ENCODE data around the gene MED16.
A peak's percentile ranks its signal among the peaks of the same experiment; 100 is the strongest.

Gene MED16

DNA sequence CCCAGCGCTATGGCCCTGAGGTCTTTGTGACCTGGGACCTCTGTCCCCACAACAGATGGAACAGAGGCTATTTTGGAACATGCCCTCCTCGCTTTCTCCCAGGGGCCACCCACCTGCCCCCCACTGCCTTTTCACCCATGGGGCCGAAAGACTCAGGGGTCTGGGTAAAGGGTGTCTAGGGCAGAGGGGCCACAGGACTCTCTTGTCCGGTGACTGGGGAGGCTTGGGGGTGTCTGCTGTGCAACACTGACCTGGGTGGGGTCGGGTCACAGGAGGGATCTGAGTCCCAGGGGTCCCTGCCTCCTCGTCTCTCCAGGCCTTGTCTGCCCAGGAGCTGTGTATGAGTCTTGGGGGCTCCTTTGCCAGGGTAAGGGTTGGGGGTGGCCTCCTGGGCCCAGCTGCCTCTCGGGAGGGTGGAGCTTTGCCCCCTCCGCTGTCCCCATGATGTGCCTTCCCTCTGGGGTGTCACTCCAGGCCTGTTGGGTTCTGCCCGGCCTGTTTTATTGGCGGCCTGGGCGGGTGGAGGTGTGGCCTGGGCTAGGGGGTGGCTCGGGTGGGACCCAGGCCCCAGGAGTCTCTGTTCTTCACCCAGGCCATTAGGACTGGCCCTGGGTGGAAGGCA, 34.9 kb upstream of the MED16 start:
- H3K4me3 ChIP-seq (ENCODE audit: low read depth, low read length) = no peak overlapping the region

DNA sequence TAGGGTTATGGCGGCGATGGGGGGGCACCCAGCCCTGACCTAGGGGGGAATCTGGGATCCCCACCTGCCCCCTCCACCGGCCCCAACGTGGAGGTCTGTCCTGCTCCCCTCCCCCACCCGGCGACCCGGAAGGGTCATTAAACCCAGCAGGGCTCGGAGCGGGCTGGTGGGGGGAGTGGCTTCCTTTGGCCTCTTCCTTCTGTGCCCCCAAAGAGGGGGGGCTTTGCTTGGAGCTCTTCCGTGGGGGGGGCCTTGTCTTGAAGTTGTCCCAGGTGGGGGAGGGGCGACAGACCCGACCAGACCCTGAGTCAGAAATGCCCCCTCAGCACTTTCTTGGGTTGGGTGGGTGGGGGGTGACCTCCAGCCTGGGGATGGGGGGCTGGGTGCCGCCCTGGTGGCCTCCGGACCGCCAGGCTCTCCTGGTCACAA, 34.4 kb upstream of the MED16 start:
- H3K4me3 ChIP-seq (ENCODE audit: low read depth, low read length) = no peak overlapping the region

DNA sequence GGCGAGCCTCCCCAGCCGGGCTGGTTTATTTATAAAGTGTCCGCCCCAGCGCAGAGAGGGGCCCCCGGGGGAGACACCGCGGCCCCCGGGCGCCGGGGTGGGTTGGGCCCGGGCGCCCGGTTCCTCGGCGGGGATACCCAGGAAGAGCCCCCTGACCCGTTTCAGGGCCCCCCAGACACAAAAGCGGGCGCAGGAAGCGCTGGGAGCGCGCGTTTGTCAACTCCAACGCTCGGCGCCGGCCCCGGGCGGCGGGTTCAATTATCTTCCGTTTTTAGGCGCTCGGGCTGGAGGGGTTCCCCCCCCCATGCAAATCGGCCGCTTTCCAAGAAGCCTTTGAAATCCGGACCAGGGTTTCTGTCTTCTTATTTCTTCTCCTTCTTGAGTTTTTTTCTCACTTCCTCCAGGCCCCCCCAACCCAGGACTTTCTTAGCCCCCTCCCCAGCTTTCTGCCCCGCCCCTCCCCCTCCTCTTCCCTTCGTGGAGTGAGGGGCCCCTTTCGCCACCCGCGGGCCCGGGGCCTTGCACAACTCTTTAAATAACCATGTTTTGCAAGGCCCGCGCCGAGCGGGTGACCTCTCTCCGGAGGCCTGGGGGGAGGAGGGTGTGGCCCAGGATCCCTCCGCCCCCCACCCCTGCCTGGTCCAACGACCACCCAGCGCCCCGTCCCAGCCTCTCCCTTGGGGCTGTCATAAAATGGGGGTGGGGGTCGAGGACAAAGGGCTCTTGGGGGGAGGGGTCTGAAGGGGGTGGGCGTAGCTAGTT, 33.8 kb upstream of the MED16 start:
- H3K4me3 ChIP-seq (ENCODE audit: low read depth, low read length) = peak overlapping the region; percentile 78

DNA sequence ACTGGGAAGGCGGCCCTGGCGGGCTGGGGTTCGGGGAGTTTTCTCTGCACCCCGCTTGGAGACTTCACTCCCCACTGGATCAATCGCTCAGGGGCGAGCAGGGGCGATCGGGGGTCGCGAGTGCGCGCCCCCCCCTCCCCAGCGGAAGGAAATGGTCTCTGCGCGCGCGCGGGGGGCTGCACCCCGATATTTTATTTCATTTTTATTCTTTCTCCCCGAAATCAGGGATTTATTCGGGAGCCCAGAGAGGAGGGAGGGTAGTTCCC, 33.3 kb upstream of the MED16 start:
- H3K4me3 ChIP-seq (ENCODE audit: low read depth, low read length) = peak overlapping the region; percentile 78

DNA sequence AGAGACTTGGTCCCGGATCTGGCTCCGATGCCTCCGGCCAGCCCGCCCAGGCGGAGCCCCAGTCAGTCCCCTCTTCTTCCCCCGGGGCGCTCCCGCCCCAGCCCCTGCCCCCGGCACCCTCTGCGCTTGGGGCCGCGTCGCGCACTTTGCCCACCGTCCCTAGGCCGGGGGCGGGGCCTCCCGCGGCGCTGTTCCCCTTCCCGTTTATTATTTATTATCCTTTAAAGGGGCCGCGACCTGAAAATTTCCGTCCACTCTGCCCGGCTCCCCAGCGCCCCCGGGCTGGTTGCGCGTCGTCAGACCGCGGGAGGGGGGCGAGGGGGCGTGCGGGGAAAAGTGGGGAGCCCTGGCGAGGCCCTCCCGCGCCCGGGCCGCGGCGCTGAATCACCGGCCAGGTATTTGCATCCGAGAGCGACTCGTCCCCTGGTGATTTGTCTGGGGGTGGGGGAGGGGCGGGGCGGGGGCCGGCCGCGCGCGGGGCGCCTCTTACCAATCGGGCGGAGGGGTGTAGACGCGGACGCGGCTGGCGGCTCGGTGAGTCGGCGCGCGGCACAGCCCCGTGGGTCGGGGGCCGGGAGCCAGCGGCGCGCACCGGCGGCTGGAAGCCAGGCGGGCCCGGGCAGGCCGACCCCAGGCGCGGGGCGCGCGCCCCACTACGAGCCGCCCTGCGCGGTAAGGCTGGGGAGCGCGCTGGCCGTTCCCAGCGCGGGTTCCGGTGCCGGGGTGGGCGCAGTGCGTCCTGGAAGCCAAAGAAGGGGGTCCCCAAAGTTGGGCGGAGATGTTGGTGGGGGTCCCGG, 32.7 kb upstream of the MED16 start, which contains the start of gene ARID3A:
Gene ARID3A, plus strand, starts transcription at position 510 of the 797 bp plus-strand sequence. CDS start 3,494 bp downstream, outside the sequence.
- peak within 1 kb of the TSS; percentile 78 for H3K4me3 ChIP-seq (ENCODE audit: low read depth, low read length)

DNA sequence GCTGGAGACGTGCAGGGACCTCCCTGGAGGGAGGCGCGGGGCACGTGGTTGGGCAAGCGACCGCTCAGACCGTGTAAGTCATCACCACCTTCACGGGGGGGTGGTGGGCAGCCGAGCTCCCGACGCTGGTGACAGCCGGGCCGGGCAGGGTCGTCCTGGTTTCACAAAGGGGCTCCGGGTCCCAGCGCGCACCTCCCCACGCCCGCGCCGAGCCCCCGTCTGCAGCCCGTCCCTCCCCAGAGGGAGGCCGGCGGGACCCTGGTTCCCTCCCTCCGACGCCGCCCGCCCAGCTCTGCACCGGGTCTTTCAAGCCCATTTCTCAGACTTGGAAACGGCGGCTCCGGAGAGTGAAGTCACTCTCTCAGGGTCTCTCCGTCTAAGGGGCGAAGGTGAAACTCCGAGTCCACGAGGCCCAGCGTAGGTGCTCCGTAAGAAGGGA, 32.1 kb upstream of the MED16 start:
- peak overlapping the region; percentile 78 for H3K4me3 ChIP-seq (ENCODE audit: low read depth, low read length)

DNA sequence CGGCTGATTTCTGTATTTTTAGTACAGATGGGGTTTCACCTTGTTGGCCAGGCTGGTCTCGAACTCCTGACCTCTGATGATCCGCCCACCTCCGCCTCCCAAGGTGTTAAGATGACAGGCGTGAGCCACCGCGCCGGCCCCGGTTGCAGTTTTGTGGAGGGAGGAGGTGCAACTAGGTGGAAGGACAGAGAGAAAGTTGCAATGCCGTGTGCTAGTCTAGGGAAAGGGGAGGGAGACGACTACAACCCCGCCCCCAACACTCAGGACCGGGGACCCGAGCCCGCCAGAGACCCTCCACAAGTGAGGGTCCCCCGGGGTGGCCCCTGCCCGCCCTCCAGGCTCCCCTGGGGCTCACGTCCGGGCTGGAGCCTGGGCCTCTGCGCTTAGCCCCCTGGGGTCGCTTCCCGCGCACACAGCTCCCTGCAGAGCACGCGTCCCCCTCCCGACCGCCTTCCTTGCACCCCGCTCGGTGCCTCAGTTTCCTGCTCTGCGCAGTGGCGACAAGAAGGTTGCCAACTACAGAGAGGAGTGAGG, 31.6 kb upstream of the MED16 start:
- peak overlapping the region; percentile 78 for H3K4me3 ChIP-seq (ENCODE audit: low read depth, low read length)

DNA sequence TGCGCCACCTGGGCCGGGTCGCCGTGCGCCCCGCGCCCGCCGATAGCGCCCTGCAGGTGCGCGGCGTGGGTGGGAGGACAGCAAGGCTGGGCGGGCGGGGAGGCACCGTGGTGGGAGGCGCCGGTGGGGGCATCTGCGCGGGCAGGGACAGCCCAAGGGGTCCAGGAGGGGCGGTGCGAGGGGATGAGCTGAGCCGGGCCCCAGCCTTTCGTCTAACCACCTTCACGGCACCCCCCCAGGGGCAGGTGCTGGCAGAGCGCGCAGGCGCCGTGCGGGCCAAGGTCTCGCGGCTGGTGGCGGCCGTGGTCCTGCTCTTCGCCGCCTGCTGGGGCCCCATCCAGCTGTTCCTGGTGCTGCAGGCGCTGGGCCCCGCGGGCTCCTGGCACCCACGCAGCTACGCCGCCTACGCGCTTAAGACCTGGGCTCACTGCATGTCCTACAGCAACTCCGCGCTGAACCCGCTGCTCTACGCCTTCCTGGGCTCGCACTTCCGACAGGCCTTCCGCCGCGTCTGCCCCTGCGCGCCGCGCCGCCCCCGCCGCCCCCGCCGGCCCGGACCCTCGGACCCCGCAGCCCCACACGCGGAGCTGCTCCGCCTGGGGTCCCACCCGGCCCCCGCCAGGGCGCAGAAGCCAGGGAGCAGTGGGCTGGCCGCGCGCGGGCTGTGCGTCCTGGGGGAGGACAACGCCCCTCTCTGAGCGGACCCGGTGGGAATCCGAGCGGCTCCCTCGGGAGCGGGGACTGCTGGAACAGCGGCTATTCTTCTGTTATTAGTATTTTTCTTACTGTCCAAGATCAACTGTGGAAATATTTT, 27.3 kb upstream of the MED16 start:
- peak overlapping the region; percentile 8 for H3K4me3 ChIP-seq (ENCODE audit: low read depth, low read length)

DNA sequence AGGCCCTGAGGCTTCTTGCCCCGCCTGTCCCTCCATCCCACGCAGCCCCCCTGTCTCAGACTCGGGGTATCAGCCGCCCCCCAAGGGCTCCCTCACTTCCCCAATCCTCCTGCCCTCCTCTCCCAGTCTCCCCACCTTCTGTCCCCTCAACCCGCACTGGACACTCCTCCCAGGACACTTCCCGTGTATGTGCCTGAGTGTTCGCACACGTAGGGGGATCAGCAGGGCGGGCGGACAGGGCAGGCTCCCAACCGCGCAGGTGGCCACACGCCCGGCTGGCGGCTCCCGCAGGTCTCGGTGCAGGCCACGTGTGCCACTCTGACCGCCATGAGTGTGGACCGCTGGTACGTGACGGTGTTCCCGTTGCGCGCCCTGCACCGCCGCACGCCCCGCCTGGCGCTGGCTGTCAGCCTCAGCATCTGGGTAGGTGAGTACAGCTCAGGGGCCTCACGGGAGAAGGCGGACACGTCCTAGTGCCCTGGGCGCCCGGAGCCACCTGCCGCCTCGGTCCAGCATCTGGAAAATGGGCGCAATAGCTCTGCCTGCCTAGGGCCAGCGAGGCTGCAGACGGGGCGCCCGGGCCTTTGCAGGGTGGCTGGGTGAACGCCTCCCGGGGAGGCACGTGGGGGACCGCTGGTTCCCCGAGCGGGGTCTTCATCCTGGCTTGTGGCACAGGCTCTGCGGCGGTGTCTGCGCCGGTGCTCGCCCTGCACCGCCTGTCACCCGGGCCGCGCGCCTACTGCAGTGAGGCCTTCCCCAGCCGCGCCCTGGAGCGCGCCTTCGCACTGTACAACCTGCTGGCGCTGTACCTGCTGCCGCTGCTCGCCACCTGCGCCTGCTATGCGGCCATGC, 26.4 kb upstream of the MED16 start:
- peak overlapping the region; percentile 8 for H3K4me3 ChIP-seq (ENCODE audit: low read depth, low read length)

DNA sequence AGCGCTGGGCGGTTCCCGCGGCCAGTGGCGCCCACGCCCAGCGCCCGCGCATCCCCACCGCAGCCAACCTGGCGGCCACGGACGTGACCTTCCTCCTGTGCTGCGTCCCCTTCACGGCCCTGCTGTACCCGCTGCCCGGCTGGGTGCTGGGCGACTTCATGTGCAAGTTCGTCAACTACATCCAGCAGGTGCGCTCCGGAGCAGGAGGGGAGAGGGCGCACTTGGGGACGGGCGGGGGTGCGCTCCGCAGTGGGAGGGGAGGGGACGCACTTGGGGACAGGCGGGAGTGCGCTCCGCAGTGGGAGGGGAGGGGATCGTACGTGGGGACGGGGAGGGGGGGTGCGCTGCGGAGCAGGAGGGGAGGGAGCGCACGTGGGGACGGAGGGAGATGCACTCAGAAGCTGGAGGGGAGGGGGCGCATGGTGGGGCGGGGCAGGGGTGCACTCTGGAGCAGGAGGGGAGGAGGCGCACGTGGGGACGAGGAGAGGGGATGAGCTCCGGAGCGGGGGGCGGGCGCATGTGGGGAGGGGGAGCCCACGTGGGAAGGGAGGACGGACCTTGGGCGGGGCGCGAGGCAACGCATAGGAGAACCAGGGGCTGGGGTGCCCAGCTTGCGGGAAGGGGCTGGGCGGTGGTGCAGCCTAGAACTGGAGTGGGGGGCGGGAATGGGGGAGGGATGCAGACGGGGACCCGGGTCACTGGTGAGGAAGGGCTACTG, 25.7 kb upstream of the MED16 start:
- H3K4me3 ChIP-seq (ENCODE audit: low read depth, low read length) = no peak overlapping the region

DNA sequence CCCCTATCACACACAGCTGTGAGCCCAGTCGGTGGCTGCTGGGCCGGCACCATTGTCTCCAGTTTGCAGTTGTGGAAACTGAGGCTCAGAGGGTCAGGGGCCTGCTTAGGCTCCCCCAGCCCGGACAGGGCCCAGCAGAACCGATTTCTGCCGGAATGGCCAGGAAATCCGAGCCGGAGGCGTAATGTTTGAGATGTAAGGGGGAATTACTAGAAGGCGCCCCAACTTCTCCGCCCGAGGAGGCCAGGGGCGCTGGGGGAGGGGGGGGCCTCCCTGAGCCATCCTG, 25.1 kb upstream of the MED16 start:
- H3K4me3 ChIP-seq (ENCODE audit: low read depth, low read length) = peak overlapping the region; percentile 14

DNA sequence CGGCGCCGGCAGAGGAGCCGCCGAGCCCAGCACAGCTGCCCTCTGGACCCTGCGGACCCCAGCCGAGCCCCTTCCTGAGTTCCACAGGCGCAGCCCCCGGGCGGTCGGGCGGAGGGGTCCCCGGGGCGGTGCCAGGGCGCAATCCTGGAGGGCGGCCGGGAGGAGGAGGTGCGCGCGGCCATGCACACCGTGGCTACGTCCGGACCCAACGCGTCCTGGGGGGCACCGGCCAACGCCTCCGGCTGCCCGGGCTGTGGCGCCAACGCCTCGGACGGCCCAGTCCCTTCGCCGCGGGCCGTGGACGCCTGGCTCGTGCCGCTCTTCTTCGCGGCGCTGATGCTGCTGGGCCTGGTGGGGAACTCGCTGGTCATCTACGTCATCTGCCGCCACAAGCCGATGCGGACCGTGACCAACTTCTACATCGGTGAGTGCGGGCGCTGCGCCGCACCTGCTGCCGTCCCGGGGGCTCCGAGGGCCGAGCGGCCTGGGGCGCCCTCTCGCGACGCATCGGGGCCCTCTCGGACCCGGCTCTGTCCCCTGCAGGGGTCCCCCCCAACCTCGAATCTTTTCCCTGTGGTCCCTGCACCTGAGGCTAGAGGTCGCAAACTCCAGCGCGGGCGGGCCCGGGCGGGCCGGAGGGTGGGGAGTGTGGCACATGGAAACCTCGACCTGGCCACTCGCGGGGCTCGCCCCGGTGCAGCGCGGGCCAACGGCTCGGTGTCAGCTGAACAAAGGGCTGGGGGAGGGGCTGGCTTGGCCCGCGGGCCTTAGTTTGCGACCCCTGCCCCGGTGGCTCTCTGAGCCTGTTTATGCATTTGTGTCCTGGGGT, 24.6 kb upstream of the MED16 start, which contains the start of gene KISS1R:
Gene KISS1R, plus strand, starts transcription at position 11 of the 829 bp plus-strand sequence. Its CDS starts 170 bp downstream, at position 181.
- H3K4me3 ChIP-seq (ENCODE audit: low read depth, low read length) = peak within 1 kb of the TSS; percentile 57

DNA sequence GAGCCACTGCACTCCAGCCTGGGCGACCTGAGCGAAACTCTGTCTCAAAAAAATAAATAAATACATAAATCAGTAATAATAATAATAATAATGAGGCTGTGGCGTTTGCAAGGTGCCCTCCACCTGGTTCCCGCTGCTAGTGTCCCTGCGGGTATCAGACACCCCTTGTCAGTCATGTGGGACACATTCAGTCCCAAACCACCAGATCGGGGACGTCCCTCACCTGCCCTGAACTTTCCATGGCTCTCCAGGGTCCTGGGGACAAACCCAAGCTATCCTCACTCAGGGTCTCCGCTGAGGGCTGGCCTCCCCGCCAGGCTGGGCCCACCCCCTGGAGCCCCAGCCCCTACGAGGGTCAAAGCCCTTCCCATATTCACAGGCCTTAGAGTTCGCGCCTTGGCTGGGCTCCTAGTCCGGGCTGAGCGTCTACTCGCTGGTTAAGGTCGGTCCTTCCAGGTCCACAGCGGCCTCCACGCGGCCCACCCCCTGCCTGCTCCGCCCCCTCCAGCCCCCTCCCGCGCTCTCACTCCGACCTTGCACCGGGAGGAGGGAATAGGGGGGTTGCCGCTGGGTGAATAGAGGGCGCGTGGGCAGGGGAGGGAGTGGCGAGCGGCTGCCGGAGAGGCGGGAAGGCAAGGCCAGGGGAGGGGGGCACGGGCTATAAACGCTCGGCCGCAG, 23.8 kb upstream of the MED16 start:
- peak overlapping the region; percentile 57 for H3K4me3 ChIP-seq (ENCODE audit: low read depth, low read length)

DNA sequence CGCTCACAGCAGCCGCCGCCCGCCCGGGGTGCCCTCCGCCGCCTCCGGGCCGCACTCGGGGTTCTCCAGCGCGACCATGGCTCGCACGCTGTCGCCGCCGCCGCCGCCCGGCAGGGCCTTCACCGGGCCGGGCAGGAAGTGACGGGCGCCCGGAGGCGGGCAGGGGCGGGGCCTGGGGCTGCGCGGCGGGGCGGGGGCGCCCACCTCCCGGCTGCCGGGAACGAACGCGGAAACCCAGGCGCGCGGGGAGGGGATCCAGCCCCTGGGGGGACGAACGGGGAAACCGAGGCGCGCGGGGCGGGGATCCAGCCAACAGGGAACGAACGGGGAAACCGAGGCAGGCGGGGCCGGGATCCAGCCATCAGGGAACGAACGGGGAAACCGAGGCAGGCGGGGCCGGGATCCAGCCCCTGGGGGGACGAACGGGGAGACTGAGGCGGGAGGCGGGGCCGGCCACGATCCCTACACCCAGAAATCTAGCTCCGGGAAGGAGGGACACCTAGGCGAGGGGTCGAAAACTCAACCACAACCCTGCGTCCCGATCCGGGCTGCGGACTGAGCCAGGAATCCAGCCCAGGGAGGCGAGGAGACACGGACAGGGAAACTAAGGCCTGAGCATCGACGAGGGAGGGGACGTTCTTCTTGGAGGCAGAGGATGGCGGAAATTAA, 20.2 kb upstream of the MED16 start, which contains the start of gene R3HDM4:
Gene R3HDM4, minus strand, starts transcription at position 140 of the 669 bp plus-strand sequence. Its CDS starts 62 bp downstream, at position 78.
- peak within 1 kb of the TSS; percentile 67 for H3K4me3 ChIP-seq (ENCODE audit: low read depth, low read length)

DNA sequence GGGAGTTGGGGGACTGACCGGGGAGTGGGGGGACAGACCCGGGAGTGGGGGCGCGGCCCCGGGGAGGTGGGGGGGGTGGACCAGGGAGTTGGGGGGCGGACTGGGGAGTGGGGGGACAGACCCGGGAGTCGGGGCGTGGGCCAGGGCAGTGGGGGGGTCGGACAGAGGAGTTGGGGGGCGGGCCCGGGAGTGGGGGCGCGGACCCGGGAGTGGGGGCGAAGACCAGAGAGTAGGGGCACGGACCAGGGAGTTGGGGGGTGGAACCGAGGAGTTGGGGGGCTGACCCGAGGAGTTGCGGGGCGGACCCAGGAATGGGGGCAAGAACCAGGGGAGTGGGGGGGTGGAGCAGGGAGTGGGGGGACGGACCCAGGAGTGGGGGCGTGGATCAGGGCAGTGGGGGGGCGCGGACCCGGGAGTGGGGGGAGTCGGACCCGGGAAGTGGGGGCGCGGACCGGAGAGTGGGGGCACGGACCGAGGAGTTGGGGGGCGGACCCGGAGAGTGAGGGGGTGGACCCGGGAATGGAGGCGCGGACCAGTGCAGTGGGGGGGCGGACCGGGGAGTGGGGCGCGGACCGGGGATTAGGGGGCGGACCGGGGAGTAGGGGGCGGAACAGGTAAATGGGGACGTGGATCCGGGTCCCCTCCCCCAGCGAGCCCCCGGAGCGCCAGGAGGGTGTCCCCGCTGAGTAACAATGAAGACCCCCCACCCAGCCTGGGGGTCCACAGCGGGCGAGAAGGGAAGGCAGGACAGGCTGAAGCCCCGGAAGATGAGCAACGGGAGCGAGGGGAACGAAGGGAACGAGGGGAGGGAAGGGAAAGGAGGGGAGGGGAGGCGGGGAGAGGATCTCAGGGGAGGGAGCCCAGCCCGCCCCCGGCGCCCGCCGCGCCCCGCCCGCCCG, 19.4 kb upstream of the MED16 start:
- H3K4me3 ChIP-seq (ENCODE audit: low read depth, low read length) = peak overlapping the region; percentile 67

Data from iPS-11a (cell line).